Lower leg skin (tissue), 3 donors: ENCODE measurements around the gene CEBPZ.

Source experiments
- CTCF ChIP-seq, 3 donors: fragments of 450-650 bp; IDR thresholded peaks; one replicate each; pipeline ENCODE4 v1.5.1; 2016; ENCODE audit warnings: antibody characterized with exemption in 3 of 3, mild to moderate bottlenecking in 3 of 3, moderate library complexity in 2 of 3
- POLR2A ChIP-seq, 2 donors: fragments of 450-650 bp; IDR thresholded peaks; one replicate each; pipeline ENCODE4 v1.6.1; 2016 to 2017; ENCODE audit warnings: antibody characterized with exemption in 2 of 2, mild to moderate bottlenecking in 1 of 2, moderate library complexity in 1 of 2

- TF ChIP-seq CTCF (IDR thresholded peaks at IDR 0.05) (no peak), POLR2A (IDR thresholded peaks at IDR 0.05) (no peak)
These were observed 4.5 kb downstream of the CEBPZ start for GRCh38 chr2:37226863-37227262.
